ENCODE data around the gene PNPLA1.

PNPLA1 gene

GRCh38 chr6:36269834-36270705 is at the start of gene PNPLA1:
PNPLA1 (plus strand) TSS chr6:36270060; CDS start chr6:36270460, 400 bp downstream.
- DNase-seq (ENCODE audit: low read depth in 2 of 2): no peak

- DNase-seq (ENCODE audit: low read depth in 2 of 2): no peak
Measured at GRCh38 chr6:36220226-36220625, 49.6 kb upstream of the PNPLA1 start.

- DNase-seq (ENCODE audit: low read depth in 2 of 2): no peak
Measured at GRCh38 chr6:36221674-36222073, 48.2 kb upstream of the PNPLA1 start.

GRCh38 chr6:36222924-36223323 is 46.9 kb upstream of the PNPLA1 start:
- no peak for DNase-seq (ENCODE audit: low read depth in 2 of 2)

- DNase-seq (ENCODE audit: low read depth in 2 of 2): no peak
Measured at GRCh38 chr6:36223706-36224105, 46.2 kb upstream of the PNPLA1 start.

GRCh38 chr6:36224918-36225461 is 44.9 kb upstream of the PNPLA1 start:
- no peak for DNase-seq (ENCODE audit: low read depth in 2 of 2)

GRCh38 chr6:36226438-36227047 is 43.3 kb upstream of the PNPLA1 start:
- DNase-seq (ENCODE audit: low read depth in 2 of 2): no peak

- DNase-seq (ENCODE audit: low read depth in 2 of 2): no peak
Measured at GRCh38 chr6:36227379-36228228, 42.3 kb upstream of the PNPLA1 start.

- DNase-seq (ENCODE audit: low read depth in 2 of 2): no peak
Measured at GRCh38 chr6:36229223-36229622, 40.6 kb upstream of the PNPLA1 start.

GRCh38 chr6:36230371-36230770 is 39.5 kb upstream of the PNPLA1 start:
- no peak for DNase-seq (ENCODE audit: low read depth in 2 of 2)

GRCh38 chr6:36232172-36232571 is 37.7 kb upstream of the PNPLA1 start:
- no peak for DNase-seq (ENCODE audit: low read depth in 2 of 2)

- DNase-seq (ENCODE audit: low read depth in 2 of 2): no peak
Measured at GRCh38 chr6:36235309-36235708, 34.6 kb upstream of the PNPLA1 start.

- DNase-seq (ENCODE audit: low read depth in 2 of 2): no peak
Measured at GRCh38 chr6:36235862-36236261, 34.0 kb upstream of the PNPLA1 start.

- DNase-seq (ENCODE audit: low read depth in 2 of 2): no peak
Measured at GRCh38 chr6:36239774-36240173, 30.1 kb upstream of the PNPLA1 start.

GRCh38 chr6:36241728-36242127 is 28.1 kb upstream of the PNPLA1 start:
- DNase-seq (ENCODE audit: low read depth in 2 of 2): no peak

- no peak for DNase-seq (ENCODE audit: low read depth in 2 of 2)
Measured at GRCh38 chr6:36242161-36242560, 27.7 kb upstream of the PNPLA1 start.

- no peak for DNase-seq (ENCODE audit: low read depth in 2 of 2)
Measured at GRCh38 chr6:36242626-36243025, 27.2 kb upstream of the PNPLA1 start.

GRCh38 chr6:36243562-36244212 is 26.2 kb upstream of the PNPLA1 start:
- no peak for DNase-seq (ENCODE audit: low read depth in 2 of 2)

GRCh38 chr6:36244641-36245280 is 25.1 kb upstream of the PNPLA1 start:
- DNase-seq (ENCODE audit: low read depth in 2 of 2): no peak

- no peak for DNase-seq (ENCODE audit: low read depth in 2 of 2)
Measured at GRCh38 chr6:36245572-36246061, 24.2 kb upstream of the PNPLA1 start.

Data from stimulated activated CD8-positive, alpha-beta memory T cell treated with anti-CD3 and anti-CD28 coated beads, Interleukin-7, amount 100 ng/mL, for 1 hour (primary cell).